Neural progenitor cell (in vitro differentiated cells): ENCODE data around the gene HNRNPLL.

Experiments used
- CTCF ChIP-seq: fragments of 200-600 bp; sonication (generic); IDR thresholded peaks from 2 replicates; pipeline ENCODE4 v1.5.1; 2017; ENCODE audit warnings: antibody characterized with exemption, mild to moderate bottlenecking
- EZH2 ChIP-seq: fragments of 200-600 bp; sonication (generic); IDR thresholded peaks from 2 replicates; pipeline ENCODE4 v1.6.1; 2017; ENCODE audit warnings: antibody characterized with exemption, mild to moderate bottlenecking, moderate library complexity

DNA sequence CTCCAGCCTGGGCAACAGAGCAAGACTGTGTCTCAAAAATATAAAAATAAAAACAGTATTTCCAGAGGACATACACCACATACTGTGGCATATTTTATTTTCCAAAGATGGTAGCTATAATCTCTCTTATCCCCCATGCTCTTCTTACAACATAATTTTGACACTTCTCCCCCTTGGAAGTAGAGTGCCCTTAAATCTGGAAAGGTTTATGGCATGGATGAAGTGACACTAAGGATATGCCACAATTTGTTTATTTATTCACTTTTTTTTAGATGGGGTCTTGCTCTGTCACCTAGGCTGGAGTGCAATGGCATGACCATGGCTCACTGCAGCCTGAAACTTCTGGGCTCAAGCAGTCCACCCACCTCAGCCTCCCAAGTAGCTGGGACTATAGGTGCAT is 56.7 kb downstream of the HNRNPLL start:
- no peak for TF ChIP-seq CTCF
- TF ChIP-seq EZH2: no peak
